Common myeloid progenitor, CD34-positive (primary cell): ENCODE results near the gene KBTBD12.

ENCODE experiments used
- CTCF ChIA-PET: fragments of 350-600 bp; sonication (Branson Sonifier 250); formaldehyde crosslinking; loops from one replicate; lab custom pipeline; 2021; ENCODE audit warnings: antibody characterized with exemption; lab: Charles Lee
- POLR2A ChIA-PET: fragments of 350-600 bp; sonication (Branson Sonifier 250); formaldehyde crosslinking; loops from one replicate; lab custom pipeline; 2021; ENCODE audit warnings: antibody characterized with exemption; lab: Charles Lee
- DNase-seq, 3 donors: peaks; one replicate each; pipeline versions ENCODE4 v3.0.0 to v3.0.0-alpha.2; 2013
- H3K27ac ChIP-seq, 2 experiments: 1 replicate in 1 of 2; 2 replicates in 1 of 2; pipeline ENCODE4 v1.7.0; 2013; ENCODE audit warnings: inconsistent platforms in 2 of 2, low read length in 2 of 2, mild to moderate bottlenecking in 2 of 2, low read depth in 1 of 2, moderate library complexity in 1 of 2; ENCODE audit not compliant: severe bottlenecking in 2 of 2, insufficient read depth in 1 of 2, poor library complexity in 1 of 2
- H3K27me3 ChIP-seq, 5 experiments: replicated peaks in 2 of 5; 1 replicate in 3 of 5; 2 replicates in 2 of 5; pipeline versions ENCODE4 v1.6.1 to v1.7.0; 2013; ENCODE audit warnings: low read length in 4 of 5, mild to moderate bottlenecking in 2 of 5, moderate library complexity in 2 of 5, inconsistent platforms in 1 of 5; ENCODE audit not compliant: insufficient read depth in 5 of 5, control insufficient read depth in 4 of 5
- H3K36me3 ChIP-seq, 4 experiments: 1 replicate in 2 of 4; 2 replicates in 2 of 4; pipeline versions ENCODE4 v1.6.1 to v1.7.0; 2013; ENCODE audit warnings: low read length in 3 of 4, control low read depth in 1 of 4, mild to moderate bottlenecking in 1 of 4; ENCODE audit not compliant: control insufficient read depth in 4 of 4, insufficient read depth in 4 of 4
- H3K4me1 ChIP-seq, 4 experiments: 1 replicate in 3 of 4; 2 replicates in 1 of 4; pipeline versions ENCODE4 v1.6.1 to v1.7.1; 2013; ENCODE audit warnings: low read length in 3 of 4, mild to moderate bottlenecking in 3 of 4, control low read depth in 1 of 4, inconsistent platforms in 1 of 4, moderate library complexity in 1 of 4; ENCODE audit not compliant: control insufficient read depth in 4 of 4, insufficient read depth in 4 of 4; ENCODE audit errors: control extremely low read depth in 1 of 4
- H3K4me3 ChIP-seq, 7 experiments: 1 replicate in 4 of 7; 2 replicates in 3 of 7; pipeline versions ENCODE4 v1.5.1 to v1.7.0; 2013; ENCODE audit warnings: mild to moderate bottlenecking in 7 of 7, low read length in 6 of 7, moderate library complexity in 6 of 7, inconsistent platforms in 2 of 7, low read depth in 2 of 7, control low read depth in 1 of 7; ENCODE audit not compliant: insufficient read depth in 4 of 7, control insufficient read depth in 1 of 7; ENCODE audit errors: extremely low read depth in 1 of 7
- H3K9me3 ChIP-seq, 5 experiments: 1 replicate in 4 of 5; 2 replicates in 1 of 5; pipeline versions ENCODE4 v1.6.1 to v1.7.1; 2013; ENCODE audit warnings: low read length in 4 of 5, mild to moderate bottlenecking in 2 of 5, inconsistent platforms in 1 of 5, low read depth in 1 of 5, moderate library complexity in 1 of 5; ENCODE audit not compliant: control insufficient read depth in 4 of 5, insufficient read depth in 2 of 5; ENCODE audit errors: control extremely low read depth in 1 of 5
- WGBS: methylation state at CpG from one replicate; pipeline ENCODE4 v1.1.5; 2013; ENCODE audit not compliant: insufficient coverage; 5-methylcytosine and 5-hydroxymethylcytosine counted together

The KBTBD12 gene

DNA sequence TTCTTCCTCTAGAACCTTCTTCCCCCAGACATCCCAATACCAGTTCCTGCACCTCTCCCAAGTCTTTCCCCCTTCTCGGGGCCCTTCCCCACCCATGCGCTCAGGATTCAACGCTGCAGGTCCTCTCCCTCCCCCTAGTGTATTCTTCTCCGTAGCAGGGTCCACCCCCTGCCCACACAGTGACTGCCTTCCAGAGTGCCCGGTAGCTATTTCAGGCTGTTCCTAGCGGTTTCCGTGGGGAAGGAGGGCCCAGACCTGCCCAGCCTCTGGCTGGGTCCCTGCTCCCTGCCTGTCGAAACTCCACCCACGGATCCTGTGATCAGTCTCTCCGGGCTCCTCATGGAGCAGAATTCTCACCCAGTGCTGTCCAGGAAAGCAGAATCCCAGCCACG, 92.0 kb downstream of the KBTBD12 start:
- WGBS: 47% methylated on average over 10 of the region's 11 CpGs
- Histone ChIP-seq H3K36me3 (no peaks in the 10 kb centered on the region), H3K4me3 (no peak overlapping the region), H3K9me3 (no peaks in the 10 kb centered on the region), H3K27ac (no peak overlapping the region), H3K4me1 (peaks cover 0 to 5% (median 2%) of the 10 kb centered on the region in 4 experiments), H3K27me3 (peaks cover 0 to 26% (median under 1%) of the 10 kb centered on the region in 5 experiments)
- no peak for DNase-seq
- ChIA-PET POLR2A (interaction anchor here (0.6 kb wide), 1 partner anchor 29 kb away, joined by 5 read pairs; no protein-coding TSS in a partner anchor), CTCF (interaction anchor here (0.9 kb wide), 1 partner anchor 355 kb away, joined by 3 read pairs; no protein-coding TSS in a partner anchor)

DNA sequence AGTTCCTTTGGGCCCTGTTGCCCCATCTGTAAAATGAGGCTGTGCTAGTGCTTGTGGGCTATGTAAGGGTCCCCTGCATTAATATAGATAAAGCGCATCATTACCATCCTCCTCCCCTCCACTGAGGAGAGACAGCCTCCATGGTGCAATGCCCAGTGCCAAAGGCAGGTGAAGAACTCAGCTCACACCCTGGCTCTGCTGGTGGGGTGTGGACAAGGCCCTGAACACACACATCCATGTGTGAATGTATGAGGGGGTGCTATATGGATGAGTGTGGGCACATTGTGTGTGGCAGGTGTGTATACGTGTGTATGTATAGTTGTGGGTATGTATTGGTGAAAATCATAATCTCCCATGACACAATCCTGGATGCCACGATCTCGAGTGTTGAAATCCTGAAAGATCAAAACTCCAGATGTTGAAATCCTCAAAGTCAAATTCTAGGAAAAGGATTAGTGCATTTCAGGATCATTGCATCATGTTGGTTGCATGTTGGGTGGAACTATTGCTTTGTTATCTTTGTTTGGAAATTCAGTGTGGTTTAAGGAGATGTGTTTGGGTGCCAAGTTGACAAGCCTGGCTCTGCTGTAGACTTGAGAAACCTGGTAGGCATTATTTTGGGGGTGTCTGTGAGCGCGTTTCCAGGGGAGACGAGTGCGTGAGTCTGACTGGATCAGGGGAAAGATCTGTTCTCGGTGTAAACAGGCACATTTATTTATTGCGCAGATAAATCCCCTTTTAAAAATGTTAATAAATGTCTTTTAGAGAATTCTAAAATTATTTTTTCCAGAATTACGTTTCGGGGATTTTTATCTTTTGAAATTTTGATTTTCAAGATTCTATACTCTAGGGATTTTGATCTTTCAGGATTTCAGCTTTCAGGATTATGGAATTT, 95.2 kb downstream of the KBTBD12 start:
- DNase-seq: no peak
- H3K27ac ChIP-seq: no peak overlapping the region
- H3K27me3 ChIP-seq: peaks cover 0 to 20% (median 0%) of the 10 kb centered on the region in 5 experiments
- no peaks in the 10 kb centered on the region for H3K9me3 ChIP-seq
- no peak overlapping the region for H3K4me3 ChIP-seq
- 97% methylated on average over 5 of the region's 12 CpGs for WGBS
- peaks cover 0 to 5% (median 2%) of the 10 kb centered on the region in 4 experiments for H3K4me1 ChIP-seq
- ChIA-PET POLR2A (interaction anchor here (0.7 kb wide), 1 partner anchor 150 kb away, joined by 6 read pairs; no protein-coding TSS in a partner anchor), CTCF (interaction anchor here (0.7 kb wide), 1 partner anchor 34 kb away, joined by 3 read pairs; no protein-coding TSS in a partner anchor)
- no peaks in the 10 kb centered on the region for H3K36me3 ChIP-seq

DNA sequence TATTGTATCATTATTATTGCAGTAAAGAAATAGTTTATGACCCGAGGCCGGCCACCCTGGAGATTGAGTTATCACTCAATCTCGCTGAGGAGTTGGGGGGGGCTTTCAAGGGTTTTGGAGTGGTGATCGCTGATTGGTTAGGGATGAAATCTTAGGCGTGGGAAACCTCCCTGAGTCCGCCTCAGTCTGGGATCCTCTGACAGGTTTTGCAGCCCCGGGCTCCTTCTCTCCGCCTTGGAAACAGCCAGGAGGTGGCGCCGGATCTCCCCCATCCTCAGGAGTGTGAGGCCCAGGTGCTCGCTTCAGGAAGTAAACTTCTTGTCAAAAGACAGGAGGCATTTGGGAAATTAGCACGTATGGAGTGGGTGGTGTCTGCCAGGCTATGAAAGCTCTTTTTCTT, 96.1 kb downstream of the KBTBD12 start:
- no peaks in the 10 kb centered on the region for H3K36me3 ChIP-seq
- peaks cover 0 to under 1% (median 0%) of the 10 kb centered on the region in 5 experiments for H3K9me3 ChIP-seq
- H3K27me3 ChIP-seq: peaks cover 0 to 13% (median 0%) of the 10 kb centered on the region in 5 experiments
- H3K4me3 ChIP-seq: peak overlapping the region in 2 of 7 experiments; percentile 10 to 24
- WGBS: 27% methylated on average over 4 of the region's 12 CpGs
- POLR2A ChIA-PET: no interaction called here
- H3K4me1 ChIP-seq: peaks cover 0 to 5% (median 2%) of the 10 kb centered on the region in 4 experiments
- no peak overlapping the region for H3K27ac ChIP-seq
- CTCF ChIA-PET: no interaction called here
- DNase-seq: peak in 2 of 3 donors; percentile 6 to 10

DNA sequence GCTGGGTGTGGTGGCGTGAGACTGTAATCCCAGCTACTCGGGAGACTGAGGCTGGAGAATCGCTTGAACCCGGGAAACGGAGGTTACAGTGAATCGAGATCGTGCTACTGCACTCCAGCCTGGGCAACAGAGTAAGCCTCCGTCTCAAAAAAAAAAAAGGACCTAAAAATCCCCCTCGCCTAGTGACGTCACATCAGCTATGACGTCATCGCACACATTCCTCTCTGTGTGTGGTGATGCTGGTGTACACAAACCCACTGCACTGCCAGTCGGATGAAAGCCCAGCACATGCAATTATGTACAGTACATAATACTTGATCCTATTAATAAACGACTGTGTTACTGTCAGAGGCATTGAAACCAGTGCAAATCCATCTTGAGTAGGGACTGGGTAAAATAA, 97.0 kb downstream of the KBTBD12 start:
- ChIA-PET CTCF (no interaction called here), POLR2A (no interaction called here)
- WGBS: 97% methylated on average over 5 of the region's 14 CpGs
- H3K4me3 ChIP-seq: no peak overlapping the region
- H3K36me3 ChIP-seq: no peaks in the 10 kb centered on the region
- no peak overlapping the region for H3K27ac ChIP-seq
- peaks cover 0 to 6% (median 0%) of the 10 kb centered on the region in 5 experiments for H3K27me3 ChIP-seq
- peaks cover 0 to 2% (median 0%) of the 10 kb centered on the region in 5 experiments for H3K9me3 ChIP-seq
- H3K4me1 ChIP-seq: peaks cover 0 to 5% (median 2%) of the 10 kb centered on the region in 4 experiments
- no peak for DNase-seq

DNA sequence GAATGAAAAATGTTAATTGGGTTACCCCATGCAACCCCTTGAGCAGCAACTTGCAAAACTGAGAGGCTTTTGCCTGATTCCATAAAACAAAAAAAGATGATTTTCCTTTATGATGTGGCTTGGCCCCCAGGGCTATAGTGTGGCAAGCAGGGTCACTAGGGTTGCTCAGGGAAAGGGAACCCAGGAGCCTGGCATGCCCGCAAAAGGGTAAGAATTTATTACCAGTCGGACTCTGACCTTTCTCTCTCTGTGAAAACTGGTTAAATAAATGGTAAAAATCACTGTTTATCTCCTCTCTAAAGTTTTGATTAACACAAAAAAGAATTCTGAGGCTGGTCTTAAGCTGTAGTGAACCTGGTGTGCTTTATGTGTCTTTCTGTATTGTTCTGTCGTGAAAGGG, 99.5 kb downstream of the KBTBD12 start:
- CTCF ChIA-PET: no interaction called here

DNA sequence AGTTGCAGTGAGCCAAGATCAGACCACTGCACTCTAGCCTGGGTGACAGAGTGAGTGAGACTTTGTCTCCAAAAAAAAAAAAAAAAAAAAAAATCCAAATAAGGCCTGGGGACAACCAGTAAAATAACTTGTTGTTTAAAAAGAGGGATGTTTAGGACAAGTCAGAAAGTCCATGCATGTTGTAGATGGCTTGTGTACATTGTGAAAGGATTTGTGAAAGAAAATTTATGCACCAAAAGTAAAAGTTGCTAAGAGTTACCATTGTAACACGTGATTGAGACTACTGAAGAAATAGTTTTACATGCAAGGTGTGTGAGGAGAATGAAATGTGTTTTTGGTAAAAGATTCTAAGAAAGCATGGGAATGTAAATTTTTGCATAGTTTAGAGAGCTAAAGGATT, 101.5 kb downstream of the KBTBD12 start:
- Histone ChIP-seq H3K36me3 (no peaks in the 10 kb centered on the region), H3K27me3 (no peaks in the 10 kb centered on the region), H3K9me3 (peaks cover 0 to 2% (median 0%) of the 10 kb centered on the region in 5 experiments), H3K4me3 (no peak overlapping the region), H3K27ac (no peak overlapping the region), H3K4me1 (no peaks in the 10 kb centered on the region)
- POLR2A ChIA-PET: no interaction called here
- DNase-seq: no peak
- CTCF ChIA-PET: no interaction called here
- WGBS: 100% methylated on average over 1 of the region's 1 CpG

More for the DNA sequence above, 99.5 kb downstream of the KBTBD12 start:
- Histone ChIP-seq H3K9me3 (peaks cover 0 to 2% (median 0%) of the 10 kb centered on the region in 5 experiments), H3K36me3 (no peaks in the 10 kb centered on the region), H3K27ac (no peak overlapping the region), H3K4me3 (no peak overlapping the region), H3K27me3 (no peaks in the 10 kb centered on the region), H3K4me1 (peaks cover 0 to 5% (median 2%) of the 10 kb centered on the region in 4 experiments)
- DNase-seq: no peak
- POLR2A ChIA-PET: no interaction called here
- 80% methylated on average over 1 of the region's 3 CpGs for WGBS
